HepG2 (cell line): ENCODE data around the gene CDK1. TPM values are rescaled to one million over a fixed set of nuclear protein-coding genes. Genes with fewer than 3 reads are reported as not detected.

Experiments
- ATAC-seq: fragments of 200-7000 bp; cut with Tn5 transposase; 3 replicates; pipeline ENCODE4 v1.9.1; 2020; ENCODE audit warnings: mild to moderate bottlenecking, moderate library complexity
- BruUV-seq: library from RNA; stranded (reverse); fragments of 400-500 nt; replicated peaks from 2 replicates; lab custom pipeline; 2021; lab: Mats Ljungman, UMichigan
- CTCF ChIA-PET: fragments of 300-600 bp; formaldehyde crosslinking; extraction: SDS; loops from one replicate; lab custom pipeline; 2021; ENCODE audit warnings: low total read pairs, inconsistent platforms, low intra/inter-chr PET ratio; lab: Yijun Ruan, JAX
- POLR2A ChIA-PET: fragments of 350-600 bp; sonication (Branson Sonifier 250); formaldehyde crosslinking; loops from one replicate; lab custom pipeline; 2020; ENCODE audit warnings: antibody characterized with exemption, inconsistent platforms; lab: Yijun Ruan, JAX
- DNase-seq: peaks from one replicate; pipeline ENCODE4 v3.0.0-alpha.2; 2015; ENCODE audit warnings: low spot score
- FAIRE-seq: peaks from 3 replicates; lab custom pipeline; 2011; peaks lifted over from hg19 to GRCh38; lab: Jason Lieb, UNC
- H2AFZ ChIP-seq: one replicate; pipeline ENCODE4 v1.6.1; 2011; ENCODE audit warnings: low read length, inconsistent platforms
- H3K27ac ChIP-seq: fragments of 300-600 bp; 3 replicates; pipeline ENCODE4 v1.8.0; 2011; ENCODE audit warnings: mixed run types, mild to moderate bottlenecking, mixed read lengths, low read length, inconsistent platforms; ENCODE audit not compliant: insufficient read depth; ENCODE audit errors: extremely low read length
- H3K27me3 ChIP-seq, 2 experiments: fragments of 200-600 bp in 1 of 2; 2 replicates in 1 of 2; 3 replicates in 1 of 2; pipeline versions ENCODE4 v1.6.0 to v1.8.0; 2011; ENCODE audit warnings: low read length in 2 of 2, mild to moderate bottlenecking in 2 of 2, moderate library complexity in 2 of 2, inconsistent platforms in 1 of 2; ENCODE audit not compliant: insufficient read depth in 2 of 2, control insufficient read depth in 1 of 2
- H3K36me3 ChIP-seq, 2 experiments: fragments of 200-600 bp in 1 of 2; replicated peaks in 1 of 2; 2 replicates in 1 of 2; 3 replicates in 1 of 2; pipeline versions ENCODE4 v1.5.1 to v1.8.0; 2011; ENCODE audit warnings: low read length in 2 of 2, inconsistent platforms in 1 of 2; ENCODE audit not compliant: insufficient read depth in 2 of 2, control insufficient read depth in 1 of 2
- H3K4me1 ChIP-seq: 2 replicates; pipeline ENCODE4 v1.5.1; 2012; ENCODE audit warnings: low read length, inconsistent platforms; ENCODE audit not compliant: insufficient read depth
- H3K4me2 ChIP-seq: 2 replicates; pipeline ENCODE4 v1.6.0; 2011; ENCODE audit warnings: low read depth, low read length, inconsistent platforms
- H3K4me3 ChIP-seq, 3 experiments: fragments of 200-600 bp in 1 of 3; sonication (generic), shearing (Covaris generic) in 1 of 3; replicated peaks in 1 of 3; 2 replicates each; pipeline ENCODE4 v1.5.1; 2011 to 2016; ENCODE audit warnings: low read length in 3 of 3, inconsistent platforms in 2 of 3, low read depth in 2 of 3, mild to moderate bottlenecking in 2 of 3, control low read depth in 1 of 3, mixed read lengths in 1 of 3; ENCODE audit not compliant: insufficient read depth in 1 of 3
- H3K79me2 ChIP-seq: one replicate; pipeline ENCODE4 v1.6.1; 2011; ENCODE audit warnings: low read length, inconsistent platforms; ENCODE audit not compliant: insufficient read depth
- H3K9ac ChIP-seq: 2 replicates; pipeline ENCODE4 v1.6.0; 2011; ENCODE audit warnings: mild to moderate bottlenecking, low read depth, low read length, inconsistent platforms; ENCODE audit not compliant: insufficient read depth
- H3K9me3 ChIP-seq: 2 replicates; pipeline ENCODE4 v1.5.1; 2012; ENCODE audit warnings: mild to moderate bottlenecking, low read length
- H4K20me1 ChIP-seq: 2 replicates; pipeline ENCODE4 v1.6.0; 2011; ENCODE audit warnings: inconsistent platforms, mild to moderate bottlenecking, low read length, moderate library complexity; ENCODE audit not compliant: insufficient read depth
- AKNA ChIP-seq: sonication (generic); formaldehyde crosslinking; IDR thresholded peaks from 2 replicates; pipeline ENCODE4 v1.4.0; 2020; ENCODE audit warnings: missing genetic modification reagents, borderline replicate concordance
- CREBL2 ChIP-seq: sonication (generic); formaldehyde crosslinking; IDR thresholded peaks from 2 replicates; pipeline ENCODE4 v1.8.1; 2023; ENCODE audit warnings: missing genetic modification reagents, mild to moderate bottlenecking, borderline replicate concordance
- FLYWCH1 ChIP-seq: sonication (generic); formaldehyde crosslinking; IDR thresholded peaks from 2 replicates; pipeline ENCODE4 v1.8.1; 2023; ENCODE audit warnings: mild to moderate bottlenecking, missing genetic modification reagents
- HNRNPLL ChIP-seq: fragments of 200-400 bp; formaldehyde crosslinking; IDR thresholded peaks from 2 replicates; pipeline ENCODE4 v1.6.1; 2017; ENCODE audit warnings: mild to moderate bottlenecking, low read depth, low read length; ENCODE audit not compliant: poor library complexity, severe bottlenecking
- RFXAP ChIP-seq: sonication (generic); formaldehyde crosslinking; IDR thresholded peaks from 2 replicates; pipeline ENCODE4 v1.4.0; 2020; ENCODE audit warnings: missing genetic modification reagents, borderline replicate concordance
- STAG1 ChIP-seq: sonication (generic); formaldehyde crosslinking; IDR thresholded peaks from 2 replicates; pipeline ENCODE4 v1.4.0; 2020; ENCODE audit warnings: missing genetic modification reagents
- ZEB1 ChIP-seq: IDR thresholded peaks from 2 replicates; pipeline ENCODE4 v1.6.1; 2012; ENCODE audit warnings: mild to moderate bottlenecking, low read depth, inconsistent platforms; ENCODE audit not compliant: insufficient replicate concordance
- ZFP1 ChIP-seq: IDR thresholded peaks from 2 replicates; pipeline ENCODE4 v1.6.1; 2016
- ZNF441 ChIP-seq: sonication (generic); formaldehyde crosslinking; IDR thresholded peaks from 2 replicates; pipeline ENCODE4 v1.7.0; 2021; ENCODE audit warnings: missing genetic modification reagents, borderline replicate concordance
- ZNF816 ChIP-seq: sonication (generic); formaldehyde crosslinking; IDR thresholded peaks from 2 replicates; pipeline ENCODE4 v1.8.0; 2022; ENCODE audit warnings: missing genetic modification reagents, mild to moderate bottlenecking, borderline replicate concordance
- WGBS: methylation state at CpG from one replicate; pipeline ENCODE4 v1.1.6; 2017; ENCODE audit warnings: low lambda C conversion rate; 5-methylcytosine and 5-hydroxymethylcytosine counted together
- in situ Hi-C: cut with HindIII; loops from 2 replicates; pipeline ENCODE4 v1.10.0; 2017; ENCODE audit warnings: low pct_unique_long_range_greater_than_20kb; ENCODE audit not compliant: extremely low pct_ligation_motif_present
- intact Hi-C: fragments of 100-400 bp; cut with micrococcal nuclease; formaldehyde crosslinking; loops from one replicate; pipeline ENCODE4 v1.10.0; 2022; ENCODE audit not compliant: unreplicated experiment
- polyA plus RNA-seq, 8 experiments: library from polyadenylated mRNA; depleted of rRNA in 3 of 8; stranded (reverse) in 7 of 8; unstranded in 1 of 8; fragments of >200 nt; fragmentation: Illumina TruSeq in 4 of 8; extraction: Trizol in 4 of 8; gene quantifications; 2 replicates each; pipeline versions ENCODE4 v1.2.1 to v1.2.3, GENCODE V29; 2011 to 2016; ENCODE audit warnings: low read depth in 4 of 8, missing spikeins in 1 of 8, mixed read lengths in 1 of 8; ENCODE audit not compliant: insufficient read depth in 1 of 8
- total RNA-seq, 5 experiments: library from RNA; depleted of rRNA; stranded (reverse); fragments of >200 nt; fragmentation: Illumina TruSeq; extraction: Trizol; gene quantifications; 2 replicates each; pipeline ENCODE4 v1.2.3, GENCODE V29; 2016; ENCODE audit warnings: low read depth in 1 of 5

Gene CDK1
- total and polyA plus RNA-seq, 2 of the 13 experiments (the other 11 are each of a cell fraction or from before 2014, with no cell fraction given) = 42.6 to 132 TPM

GRCh38 chr10:60732807-60733516 lies 45.3 kb upstream of the CDK1 start (continued):
- TF ChIP-seq AKNA (CRISPR knock-in tag) (no peak), STAG1 (no peak), ZNF816 (CRISPR knock-in tag) (no peak), ZFP1 (CRISPR knock-in tag) (no peak), FLYWCH1 (CRISPR knock-in tag) (no peak), RFXAP (CRISPR knock-in tag) (no peak)

GRCh38 chr10:60733517-60733822 lies 44.8 kb upstream of the CDK1 start:
- Histone ChIP-seq H3K9me3 (no peaks in the 10 kb centered on the region), H3K27ac (no peak overlapping the region), H2AFZ (no peak overlapping the region), H3K4me2 (peak overlapping the region; percentile 75), H3K4me1 (peaks cover 8% of the 10 kb centered on the region), H3K79me2 (no peaks in the 10 kb centered on the region), H3K9ac (no peak overlapping the region), H3K36me3 (no peaks in the 10 kb centered on the region), H3K27me3 (peaks cover 4 to 51% of the 10 kb centered on the region in 2 experiments), H4K20me1 (no peaks in the 10 kb centered on the region), H3K4me3 (peak overlapping the region; percentile 44 to 76 (median 49); a peak in 5 of 6 replicates)
- FAIRE-seq (no peak), ATAC-seq (no peak), DNase-seq (no peak)
- WGBS = 17% methylated on average over 8 of the region's 17 CpGs
- no peak for TF ChIP-seq ZNF441 (CRISPR knock-in tag)
- peak; percentile 75 for TF ChIP-seq ZEB1
- TF ChIP-seq CREBL2 = no peak
- TF ChIP-seq HNRNPLL = peak; percentile 66
- CTCF ChIA-PET = no interaction called here
- in situ Hi-C loops (no loop called here), intact Hi-C loops (no loop called here)
- no TSS peak for BruUV-seq
- POLR2A ChIA-PET = no interaction called here
